HUDEP-2 (cell line): Measurements from ENCODE around the gene SPRYD3.
A peak's percentile ranks its signal among the peaks of the same experiment; 100 is the strongest.
"Not testable (repeated sequence)": the region's sequence is repeated elsewhere in the genome, so short reads cannot be mapped to it uniquely, and the experiment has no call there.

ENCODE experiments used
- DNase-seq, 76 experiments: peaks; one replicate each; lab custom pipeline; 2025; ENCODE audit not compliant: unreplicated experiment in 76 of 76; lab: John Stamatoyannopoulos, UW

The SPRYD3 gene

GRCh38 chr12:53079226-53080117 is at the start of gene SPRYD3:
TSS of gene SPRYD3 (minus strand) at chr12:53079390. CDS start at chr12:53079333, 57 bp downstream.
- DNase-seq: peak; percentile 59 to 98 (median 92)

DNA sequence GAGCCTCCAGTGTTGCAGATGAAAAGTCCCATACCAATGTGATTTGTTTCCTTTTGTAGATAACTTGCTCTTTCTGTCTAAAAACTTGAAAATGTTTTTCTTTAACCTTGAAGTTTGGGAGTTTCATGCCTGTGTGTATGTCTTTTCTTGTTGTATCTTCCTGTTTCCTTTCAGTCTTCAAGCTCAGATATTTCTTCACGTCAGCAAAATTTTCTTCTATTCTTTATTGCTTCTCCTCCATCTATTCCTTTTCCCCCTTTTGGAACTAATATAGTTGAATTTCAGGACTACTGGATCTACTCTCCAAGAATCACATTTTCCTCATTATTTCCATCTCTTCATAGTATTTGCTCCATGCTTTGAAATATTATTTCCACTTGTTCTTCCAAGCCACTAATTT is 48.0 kb upstream of the SPRYD3 start:
- no peak for DNase-seq

- DNase-seq: no peak
These were observed 45.1 kb upstream of the SPRYD3 start for GRCh38 chr12:53124352-53124723.

DNA sequence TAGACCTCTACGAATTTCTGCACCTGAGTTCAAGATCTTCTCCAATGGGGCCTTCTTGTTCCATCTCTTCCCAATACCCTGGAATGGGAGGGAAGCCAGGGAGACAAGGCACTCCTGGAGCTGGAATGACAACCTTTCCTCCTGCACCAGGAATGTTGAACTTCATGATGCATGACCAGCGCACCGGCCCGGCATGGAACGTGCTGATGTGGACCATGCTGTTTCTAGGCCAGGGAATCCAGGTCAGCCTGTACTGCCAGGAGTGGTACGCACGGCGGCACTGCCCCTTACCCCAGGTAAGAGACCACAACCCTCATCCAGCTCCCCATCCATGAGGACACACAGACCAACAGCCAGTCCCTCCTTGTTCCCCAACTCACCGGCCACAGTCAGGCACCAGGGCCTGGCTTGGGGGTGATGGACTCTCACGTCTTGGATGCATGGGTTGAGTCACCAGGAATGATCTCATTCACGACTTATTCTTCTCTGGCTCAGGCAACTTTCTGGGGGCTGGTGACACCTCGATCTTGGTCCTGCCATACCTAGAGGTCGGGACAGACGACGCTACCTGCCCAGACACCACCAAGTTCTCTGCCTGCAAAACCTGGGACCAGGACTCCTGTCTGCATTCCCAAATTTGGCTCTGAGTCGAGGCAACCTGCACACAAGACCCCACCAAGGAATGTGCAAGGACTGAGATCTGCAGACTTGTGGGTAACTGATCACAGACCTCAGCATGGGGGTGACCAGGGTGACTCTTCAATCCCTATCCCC is 44.6 kb upstream of the SPRYD3 start:
- DNase-seq: no peak

GRCh38 chr12:53122961-53123468 is 43.8 kb upstream of the SPRYD3 start:
- DNase-seq: no peak

DNA sequence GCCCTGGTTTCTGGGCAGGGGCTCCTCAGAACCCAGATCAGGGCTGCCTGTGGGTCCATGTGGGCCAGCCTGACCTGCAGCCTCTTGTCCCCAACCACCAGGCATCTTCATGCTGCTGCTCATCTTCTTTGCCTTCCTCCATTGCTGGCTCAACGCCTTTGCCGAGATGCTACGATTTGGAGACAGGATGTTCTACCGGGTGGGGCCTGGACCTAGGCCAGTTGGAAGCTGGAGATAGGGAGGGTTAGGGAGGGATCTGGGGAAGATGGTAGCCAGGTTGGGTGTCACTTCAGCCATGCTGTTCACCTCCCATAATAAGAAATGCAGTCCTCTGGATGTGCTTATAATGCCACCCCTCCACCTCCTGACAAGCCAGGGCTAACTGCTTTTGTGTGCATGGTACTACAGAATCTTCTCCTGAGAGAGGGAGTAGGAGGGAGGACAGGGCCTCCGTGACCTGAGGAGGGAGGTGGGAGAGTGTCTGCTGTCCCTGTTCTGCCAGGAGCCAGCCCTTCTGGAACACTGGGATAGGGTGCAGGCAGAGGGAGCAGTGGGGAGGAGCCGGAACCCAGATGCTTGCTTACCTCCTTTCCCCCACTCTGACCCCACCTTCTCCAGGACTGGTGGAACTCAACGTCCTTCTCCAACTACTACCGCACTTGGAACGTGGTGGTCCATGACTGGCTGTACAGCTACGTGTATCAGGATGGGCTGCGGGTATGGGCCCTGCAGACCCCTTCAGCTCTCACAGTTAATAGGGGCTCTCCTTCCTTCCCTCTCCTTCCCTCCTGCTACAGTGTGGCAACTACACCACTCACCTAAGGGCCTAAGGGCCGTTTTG is 41.7 kb upstream of the SPRYD3 start:
- DNase-seq: no peak

- no peak for DNase-seq
These were observed 39.6 kb upstream of the SPRYD3 start for GRCh38 chr12:53118751-53119300.

- no peak for DNase-seq
These were observed 36.9 kb upstream of the SPRYD3 start for GRCh38 chr12:53115891-53116648.

DNA sequence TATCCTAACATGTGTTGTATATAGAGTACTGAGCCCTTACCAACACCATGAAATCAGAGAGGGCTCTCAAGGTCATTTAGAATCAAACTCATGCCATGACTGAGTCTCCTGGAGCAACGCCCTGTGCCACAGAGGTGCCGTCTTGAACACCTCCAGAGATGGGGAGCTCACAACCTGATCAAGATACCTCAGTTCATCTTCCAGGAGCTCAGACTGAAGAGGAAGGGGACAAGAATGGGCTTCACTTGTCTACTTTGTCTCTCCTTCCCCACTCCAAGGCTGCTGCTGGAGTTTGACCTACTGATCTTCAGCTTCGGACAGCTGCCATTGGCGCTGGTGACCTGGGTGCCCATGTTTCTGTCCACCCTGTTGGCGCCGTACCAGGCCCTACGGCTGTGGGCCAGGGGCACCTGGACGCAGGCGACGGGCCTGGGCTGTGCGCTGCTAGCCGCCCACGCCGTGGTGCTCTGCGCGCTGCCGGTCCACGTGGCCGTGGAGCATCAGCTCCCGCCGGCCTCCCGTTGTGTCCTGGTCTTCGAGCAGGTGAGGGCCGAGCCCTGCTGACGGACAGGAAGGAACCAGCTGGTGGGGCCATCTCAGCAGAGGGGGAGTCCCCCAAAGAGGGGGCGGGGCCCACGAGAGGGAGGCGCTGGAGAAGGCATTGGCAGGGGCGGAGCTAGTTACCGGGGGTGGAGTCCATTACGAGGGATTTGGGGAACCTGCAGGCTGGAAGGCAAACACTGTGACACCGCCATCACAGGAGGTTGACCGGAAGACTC is 36.1 kb upstream of the SPRYD3 start:
- DNase-seq: peak in 1 of 76 experiments; percentile 1

GRCh38 chr12:53113951-53114350 is 34.8 kb upstream of the SPRYD3 start:
- no peak for DNase-seq

- no peak for DNase-seq
These were observed 34.0 kb upstream of the SPRYD3 start for GRCh38 chr12:53113136-53113705.

- DNase-seq: not testable (repeated sequence)
These were observed 33.2 kb upstream of the SPRYD3 start for GRCh38 chr12:53112431-53112830.

DNA sequence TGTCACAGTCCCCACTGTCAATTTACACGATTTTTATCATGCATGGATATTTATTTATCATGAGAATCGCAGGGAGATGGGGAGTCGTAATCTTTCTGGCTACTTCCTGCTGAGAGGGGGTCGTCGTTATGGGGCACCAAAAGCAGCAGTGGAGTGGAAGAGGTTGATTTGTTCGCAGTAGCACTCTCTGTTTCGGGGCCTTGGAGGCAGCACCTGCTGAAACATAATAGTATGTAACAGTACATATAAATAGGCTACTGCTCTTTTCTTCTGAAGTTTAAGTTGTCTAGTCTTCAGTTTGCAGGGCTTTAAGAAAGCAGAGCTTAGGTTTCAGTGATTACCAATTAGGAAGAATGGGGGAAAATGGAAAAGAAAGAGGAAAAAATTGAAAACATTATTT is 27.9 kb upstream of the SPRYD3 start:
- DNase-seq: no peak

- DNase-seq: no peak
These were observed 26.7 kb upstream of the SPRYD3 start for GRCh38 chr12:53105712-53106439.

DNA sequence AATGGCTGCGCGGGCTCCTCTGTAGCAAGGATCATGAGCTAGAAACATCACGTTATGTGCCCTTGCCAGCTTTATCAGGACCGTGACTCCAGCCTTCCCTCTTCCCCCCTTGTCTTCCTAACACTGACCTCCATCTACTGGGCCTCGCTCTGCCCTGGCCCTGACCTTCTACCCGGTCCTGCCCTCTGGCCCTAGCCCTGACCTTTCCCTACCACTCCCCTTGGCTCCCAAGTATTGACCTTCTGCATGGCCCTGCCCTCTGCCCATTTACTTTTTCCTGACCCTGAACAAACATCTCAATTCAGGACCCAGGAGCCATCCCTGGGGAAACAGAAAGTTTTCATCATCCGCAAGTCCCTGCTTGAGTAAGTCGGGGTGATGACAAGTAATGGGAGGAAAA is 26.1 kb upstream of the SPRYD3 start:
- DNase-seq: no peak

- DNase-seq: no peak
These were observed 24.7 kb upstream of the SPRYD3 start for GRCh38 chr12:53103860-53104305.

- no peak for DNase-seq
These were observed 24.0 kb upstream of the SPRYD3 start, which contains the start of gene SOAT2 for GRCh38 chr12:53102883-53103807. TSS of gene SOAT2 (plus strand) at chr12:53103486. CDS start at chr12:53103578, 92 bp downstream.
